ENCODE results near the gene NUP85.
"Not testable (repeated sequence)": the region's sequence is repeated elsewhere in the genome, so short reads cannot be mapped to it uniquely, and the experiment has no call there.

Gene NUP85

DNA sequence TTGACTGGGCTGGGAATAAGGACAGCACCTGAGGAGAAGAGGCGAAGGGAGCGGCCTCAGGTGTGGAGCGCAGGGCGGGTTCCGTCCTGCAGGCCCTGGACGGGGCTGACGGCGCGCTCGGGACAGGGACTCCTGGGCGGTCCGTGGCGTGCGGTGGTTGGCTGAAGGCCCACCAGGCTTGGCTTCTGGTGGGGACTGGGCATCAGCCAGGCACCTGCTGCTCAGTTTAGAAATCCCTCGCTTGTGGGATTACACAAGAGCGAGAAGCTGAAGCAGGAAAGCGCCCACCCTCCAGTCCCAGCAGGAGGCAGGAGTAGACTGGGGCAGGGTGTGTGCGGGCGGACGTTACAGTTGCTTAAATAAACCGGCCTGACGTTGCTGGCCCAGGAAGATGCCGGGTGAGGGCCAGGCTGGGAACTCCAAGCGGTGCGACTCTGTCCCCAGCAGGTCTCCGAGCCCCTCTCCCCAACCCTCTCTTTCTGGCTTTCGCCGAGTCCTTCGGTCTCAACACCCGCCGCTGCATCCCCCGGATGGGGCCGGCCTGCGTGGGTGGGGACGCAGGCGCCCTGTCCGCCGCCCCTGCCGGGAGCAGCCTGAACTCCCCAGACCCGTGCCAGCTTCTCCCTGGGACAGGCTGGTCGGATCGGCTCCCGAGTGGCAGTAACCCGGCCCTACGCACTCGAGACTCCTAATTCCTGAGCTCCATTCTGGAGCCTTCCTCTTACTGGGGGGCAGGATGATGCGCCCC, 64.9 kb downstream of the NUP85 start:
- peak; percentile 37 to 56 for DNase-seq

DNA sequence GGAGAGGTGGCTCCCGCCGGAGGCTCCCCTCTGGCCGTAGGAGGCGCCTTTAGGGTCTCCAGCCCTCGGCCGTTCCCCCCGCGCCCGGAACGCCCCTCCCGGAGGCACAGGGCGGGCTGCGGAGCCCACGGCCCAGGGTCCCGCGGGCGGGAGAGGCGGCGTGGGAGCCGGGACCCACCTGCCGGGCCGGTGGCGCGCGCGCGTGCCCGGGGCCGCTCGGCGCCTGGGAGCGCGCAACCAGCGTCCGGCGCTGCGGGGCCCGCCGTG, 65.4 kb downstream of the NUP85 start, which contains the start of gene MIF4GD:
TSS of gene MIF4GD (minus strand) at position 266 of the 267 bp plus-strand sequence. CDS start 1,036 bp downstream, outside the sequence.
- no peak for DNase-seq

GRCh38 chr17:75271233-75271954, 65.9 kb downstream of the NUP85 start:
- peak; percentile 86 to 88 for DNase-seq

- DNase-seq = no peak
Observed at GRCh38 chr17:75271955-75272847, 66.7 kb downstream of the NUP85 start.

- no peak for DNase-seq
Observed at GRCh38 chr17:75272848-75273184, 67.3 kb downstream of the NUP85 start.

GRCh38 chr17:75273977-75274708, 68.7 kb downstream of the NUP85 start:
- DNase-seq = no peak

DNA sequence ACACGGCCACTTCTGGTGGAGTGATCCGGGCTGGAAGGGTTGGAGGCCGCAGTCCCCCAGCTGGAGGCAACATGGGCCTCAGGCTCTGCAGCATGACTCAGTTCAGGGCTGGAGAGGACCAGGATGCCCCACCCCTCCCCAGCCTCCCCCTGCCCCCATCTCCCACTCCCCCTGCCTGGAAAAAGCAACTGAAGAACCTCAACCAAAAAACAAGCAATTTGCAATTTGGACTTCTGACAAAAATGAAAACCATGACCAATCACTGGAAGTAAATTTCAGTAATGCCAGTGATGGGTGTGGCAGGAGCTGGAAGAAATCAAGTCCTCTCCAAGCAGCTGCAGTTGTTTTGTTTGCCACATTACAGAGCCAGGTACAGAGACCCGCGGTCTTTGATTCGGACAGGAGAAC, 72.2 kb downstream of the NUP85 start:
- no peak for DNase-seq

DNA sequence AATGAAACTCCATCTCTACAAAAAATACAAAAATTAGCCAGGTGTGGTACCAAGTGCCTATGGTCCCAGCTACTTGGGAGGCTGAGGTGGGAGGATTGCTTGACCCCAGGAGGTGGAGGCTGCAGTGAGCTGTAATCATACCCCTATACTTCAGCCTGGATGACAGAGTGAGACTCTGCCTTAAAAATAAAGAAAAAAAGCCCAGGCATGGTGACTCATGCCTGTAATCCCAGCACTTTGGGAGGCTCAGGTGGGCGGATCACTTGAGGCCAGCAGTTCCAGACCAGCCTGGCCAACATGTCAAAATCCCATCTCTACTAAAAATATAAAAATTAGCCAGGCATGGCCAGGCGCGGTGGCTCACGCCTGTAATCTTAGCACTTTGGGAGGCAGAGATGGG, 74.7 kb downstream of the NUP85 start:
- DNase-seq = not testable (repeated sequence)

GRCh38 chr17:75285123-75285522, 79.6 kb downstream of the NUP85 start:
- DNase-seq = no peak
